CD1c-positive myeloid dendritic cell (primary cell): Measurements from ENCODE around the gene CELF4.

Source experiments
- DNase-seq: peaks from one replicate; pipeline ENCODE4 v3.0.0-alpha.2; 2016; ENCODE audit errors: extremely low spot score

CELF4 gene

GRCh38 chr18:37258131-37258530 lies 307.5 kb downstream of the CELF4 start:
- DNase-seq, result no peak

DNA sequence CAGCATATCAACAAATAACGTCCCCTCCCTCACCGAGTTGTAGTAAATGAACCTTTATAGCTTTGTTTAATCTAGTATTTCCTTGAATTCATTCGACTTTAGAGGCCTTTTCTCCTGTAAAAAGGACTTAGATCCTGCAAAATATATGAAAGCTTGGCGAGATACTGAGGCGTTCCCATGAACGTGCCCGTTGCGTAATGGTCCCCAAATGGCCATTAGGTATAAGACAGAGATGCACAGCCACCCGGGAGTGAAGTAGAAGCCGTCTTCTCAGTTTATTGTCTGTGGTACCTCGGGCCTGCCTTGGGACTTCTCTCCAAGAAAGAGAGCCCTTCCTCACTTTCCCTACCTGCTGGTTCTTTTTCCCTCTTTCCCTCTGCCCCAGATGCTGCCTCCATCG lies 310.6 kb downstream of the CELF4 start:
- DNase-seq, result no peak

DNA sequence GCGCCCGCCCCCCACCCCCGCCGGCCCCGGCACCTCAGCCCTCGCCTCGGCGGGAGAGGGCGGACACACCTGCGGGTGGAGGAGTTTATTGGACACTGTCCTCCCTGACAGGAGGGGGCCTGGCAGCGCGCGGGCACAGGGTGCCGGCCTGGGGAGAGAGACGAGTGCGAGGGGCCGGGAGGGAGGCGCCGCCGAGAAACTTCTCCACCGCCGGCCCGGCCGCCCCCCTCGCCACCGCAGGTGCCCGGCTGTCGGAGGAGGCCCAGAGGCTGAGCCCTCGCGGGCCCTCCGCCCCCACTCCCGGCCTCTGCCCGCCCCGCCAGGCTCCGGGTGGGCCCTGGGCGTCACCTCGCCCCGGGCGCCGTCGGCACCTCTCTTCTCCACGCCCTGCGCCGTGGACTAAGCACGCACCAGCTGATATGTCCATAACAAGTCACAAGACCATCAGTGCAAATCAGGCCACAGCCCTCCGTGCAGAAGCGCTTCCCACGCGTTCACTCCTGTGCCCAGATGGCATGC lies 311.3 kb downstream of the CELF4 start:
- DNase-seq, result no peak

- no peak for DNase-seq
Measured at GRCh38 chr18:37253394-37254235, 312.0 kb downstream of the CELF4 start.

DNA sequence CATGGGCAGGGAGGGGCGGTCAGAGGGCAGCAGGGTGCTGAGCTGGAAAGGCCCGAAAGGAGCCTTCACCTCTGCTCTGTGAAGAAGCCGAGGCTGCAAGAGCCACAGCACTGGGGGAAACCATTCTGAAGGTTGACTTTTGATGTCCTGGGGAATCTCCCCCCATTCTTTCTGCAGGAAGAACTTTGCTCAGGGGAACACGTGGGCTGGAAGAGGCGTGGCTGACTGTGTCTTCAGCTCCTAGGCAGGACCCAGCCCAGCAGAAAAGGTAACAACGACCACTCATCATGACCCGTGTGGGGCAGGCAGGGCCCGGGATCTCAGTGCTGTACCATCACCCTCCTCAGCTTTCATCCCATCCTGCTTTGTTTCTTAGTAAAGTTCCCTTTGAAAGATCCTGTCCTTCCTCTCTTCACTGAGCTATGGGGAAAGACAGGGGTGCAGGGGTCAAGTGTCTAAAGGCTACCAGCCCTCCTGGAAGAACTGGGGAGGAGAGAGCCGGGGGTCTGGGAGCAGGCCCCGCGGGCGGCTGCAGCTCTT lies 312.7 kb downstream of the CELF4 start:
- DNase-seq, result no peak

DNA sequence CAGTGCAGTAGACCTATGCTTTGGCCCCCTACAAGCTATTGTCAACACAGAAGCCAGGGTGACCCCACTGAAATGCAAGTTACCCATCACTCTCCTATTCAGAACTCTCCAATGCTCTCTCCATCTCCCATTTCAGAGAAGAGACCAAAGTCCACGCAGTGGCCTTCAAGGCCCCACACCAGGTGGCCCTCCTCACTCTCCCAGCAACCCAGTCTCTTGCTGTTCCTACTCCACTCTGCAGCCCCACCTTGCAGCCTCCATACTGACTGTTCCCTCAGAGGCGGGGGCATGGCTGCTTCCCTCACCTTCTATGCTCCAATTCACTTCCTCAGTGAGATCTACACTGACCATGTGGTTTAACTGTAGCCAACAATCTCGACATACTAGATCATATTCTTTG lies 313.3 kb downstream of the CELF4 start:
- DNase-seq, result no peak

DNA sequence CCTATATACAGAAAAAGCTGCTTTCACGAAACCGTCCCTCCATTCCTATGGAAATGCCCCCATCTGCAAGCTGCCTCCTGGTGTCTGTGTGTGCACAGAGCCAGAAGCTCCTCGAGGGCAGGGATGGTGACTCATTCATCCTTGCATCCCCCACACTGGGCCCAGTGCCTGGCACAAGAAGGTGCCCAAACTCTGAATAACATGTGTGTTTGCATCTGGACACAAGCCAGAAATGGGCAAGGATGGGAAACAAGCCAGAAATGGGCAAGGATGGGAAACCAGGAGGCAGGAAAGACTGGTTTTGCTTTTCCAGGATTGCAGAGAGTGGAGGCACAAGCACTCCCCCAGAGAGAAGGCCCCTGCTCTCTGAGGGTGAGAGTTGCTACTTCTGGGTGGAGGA lies 313.9 kb downstream of the CELF4 start:
- DNase-seq, result no peak

- DNase-seq, result no peak
Measured at GRCh38 chr18:37249895-37250618, 315.5 kb downstream of the CELF4 start.

GRCh38 chr18:37249171-37249886 lies 316.3 kb downstream of the CELF4 start:
- DNase-seq, result no peak

DNA sequence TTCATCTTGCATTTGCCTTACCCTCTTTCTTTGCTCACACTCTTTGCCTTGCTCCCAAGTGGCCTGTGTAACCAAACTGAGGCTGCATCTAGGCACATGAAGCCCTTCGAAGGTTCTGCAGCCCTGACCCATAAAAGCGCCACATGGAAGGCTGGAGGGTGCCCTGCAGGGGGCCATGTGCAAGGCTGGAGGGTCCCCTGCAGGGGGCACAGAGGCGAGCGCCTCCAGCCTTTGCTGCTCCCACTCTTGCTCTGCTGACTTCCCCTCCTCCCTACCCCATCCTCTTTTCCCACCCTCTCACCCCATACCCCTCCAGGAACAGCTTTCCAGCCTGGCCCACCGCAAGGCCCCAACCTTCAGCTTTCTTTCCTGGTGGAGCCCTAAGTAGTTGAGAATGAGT lies 317.3 kb downstream of the CELF4 start:
- no peak for DNase-seq

DNA sequence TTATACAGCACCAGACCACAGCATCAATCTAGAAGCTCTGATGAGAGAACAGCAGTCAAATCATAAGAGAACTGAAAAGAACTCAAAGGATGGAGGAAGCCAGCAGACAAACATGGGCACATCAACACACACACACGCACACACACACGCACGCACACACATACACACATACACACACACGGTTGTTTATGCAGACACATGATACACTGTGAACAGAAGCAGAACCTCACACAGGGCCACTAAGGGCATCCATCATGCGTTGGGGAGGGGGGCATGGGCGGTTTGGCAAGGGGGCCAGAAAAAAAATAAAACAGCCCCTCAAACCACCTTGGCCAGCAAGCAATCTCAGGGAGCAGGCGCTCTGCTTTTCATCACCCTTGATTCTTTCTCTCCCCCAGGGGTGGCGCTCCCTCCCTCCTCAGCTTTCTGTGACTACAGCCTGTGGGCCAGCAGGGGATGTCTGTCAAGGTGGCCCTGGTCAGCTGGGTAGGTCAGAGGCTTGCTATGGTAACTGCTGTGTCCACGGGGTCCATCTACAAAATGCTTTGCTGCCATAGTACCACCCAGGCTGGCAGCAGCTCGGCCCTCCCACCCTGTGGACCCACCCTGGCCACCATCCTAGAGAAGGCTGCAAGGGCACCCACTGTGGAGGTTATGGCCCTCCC lies 318.0 kb downstream of the CELF4 start:
- DNase-seq, result no peak

- DNase-seq, result no peak
Measured at GRCh38 chr18:37246779-37247340, 318.7 kb downstream of the CELF4 start.

DNA sequence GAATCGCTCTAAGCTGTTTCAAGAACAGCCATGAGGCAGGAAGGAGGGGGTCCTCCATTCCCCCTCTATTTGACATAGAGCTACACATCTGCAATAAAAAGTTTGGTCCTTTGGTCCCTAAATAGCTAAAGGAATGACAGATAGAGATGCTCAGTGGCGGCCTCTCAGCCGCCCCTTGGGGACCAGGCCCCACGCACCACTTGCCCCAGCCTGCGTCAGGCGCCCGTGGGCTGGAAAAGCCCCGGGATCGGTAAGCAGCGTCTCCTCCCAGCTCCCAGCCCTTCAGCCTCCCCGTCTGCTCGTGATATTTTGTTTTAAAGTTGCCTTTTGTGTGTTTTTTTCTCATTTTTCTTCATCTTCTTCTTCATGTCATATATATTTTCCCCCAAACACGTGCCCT lies 321.0 kb downstream of the CELF4 start:
- DNase-seq, result no peak

GRCh38 chr18:37243741-37244140 lies 321.9 kb downstream of the CELF4 start:
- DNase-seq, result no peak

GRCh38 chr18:37242826-37243560 lies 322.6 kb downstream of the CELF4 start:
- DNase-seq, result no peak

- DNase-seq, result no peak
Measured at GRCh38 chr18:37242091-37242490, 323.5 kb downstream of the CELF4 start.

DNA sequence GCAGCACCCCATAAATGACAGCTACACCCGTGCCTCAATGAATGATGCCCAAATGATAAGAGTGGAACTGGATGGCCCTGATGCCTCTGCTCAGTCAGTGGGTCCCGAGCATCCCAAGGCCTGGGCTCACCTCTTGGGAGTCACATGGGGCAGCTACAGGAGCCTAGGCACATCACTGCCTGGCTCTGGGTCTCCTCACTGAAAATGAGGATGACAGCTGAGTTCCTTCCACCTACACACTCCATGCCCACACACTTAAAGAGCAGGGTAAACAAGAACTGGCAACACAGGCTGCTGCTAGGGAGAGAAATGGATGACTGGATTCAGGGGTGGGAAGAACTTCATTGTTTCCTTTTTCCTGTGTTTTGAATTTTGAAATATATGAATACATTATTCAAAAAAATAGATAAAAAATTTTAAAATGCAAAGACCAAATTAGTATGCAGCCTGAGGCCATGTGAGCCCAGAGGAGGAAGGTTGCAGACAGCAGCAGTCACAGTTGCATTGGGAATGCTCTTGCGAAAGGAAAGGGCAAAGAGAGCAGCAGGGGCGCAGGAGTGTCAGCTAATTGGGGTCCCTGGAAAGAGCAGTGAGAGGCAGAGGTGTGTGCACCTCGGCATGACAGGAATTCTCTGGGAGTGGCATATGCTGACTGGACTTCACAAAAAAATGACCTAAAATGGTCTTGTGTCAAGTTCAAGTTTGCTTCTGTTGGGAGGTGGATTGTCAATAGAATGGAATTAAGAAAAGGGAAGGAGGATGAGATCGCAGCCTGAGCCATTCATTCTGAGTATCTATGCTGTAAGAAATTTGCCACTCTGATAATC lies 327.1 kb downstream of the CELF4 start:
- DNase-seq, result no peak

DNA sequence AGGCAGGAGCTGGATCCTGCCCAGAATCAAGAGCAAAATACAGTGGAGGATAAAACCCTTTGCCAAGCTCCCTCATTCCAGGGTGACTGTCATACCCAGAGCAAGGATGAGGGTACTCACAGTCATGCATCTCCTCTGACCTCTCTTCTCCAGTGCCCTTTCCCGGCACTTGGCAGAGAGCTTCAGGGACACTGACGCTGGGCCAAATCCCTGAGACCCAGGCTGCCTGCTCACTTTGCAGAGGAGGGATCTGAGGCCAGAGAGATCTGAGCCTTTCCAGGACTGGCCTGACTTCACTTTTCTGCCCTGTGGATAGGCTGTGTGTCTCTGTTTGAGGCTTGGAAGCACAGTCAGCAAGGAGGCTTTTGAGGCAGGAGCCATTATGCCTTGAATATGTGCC lies 330.0 kb downstream of the CELF4 start:
- no peak for DNase-seq

GRCh38 chr18:37231251-37231650 lies 334.3 kb downstream of the CELF4 start:
- DNase-seq, result no peak

GRCh38 chr18:37230768-37231167 lies 334.8 kb downstream of the CELF4 start:
- DNase-seq, result no peak
